GM18870 (cell line): ENCODE results near the gene BBOX1.
"Not testable (repeated sequence)": the region's sequence is repeated elsewhere in the genome, so short reads cannot be mapped to it uniquely, and the experiment has no call there.

Source experiments
- ATAC-seq: cut with Tn5 transposase; IDR thresholded peaks from one replicate; pipeline ENCODE4 v1.9.1; 2021; ENCODE audit warnings: moderate library complexity; ENCODE audit not compliant: unreplicated experiment

BBOX1 gene

GRCh38 chr11:27083782-27084181, 43.2 kb downstream of the BBOX1 start:
- ATAC-seq: no peak

GRCh38 chr11:27084518-27084917, 43.9 kb downstream of the BBOX1 start:
- no peak for ATAC-seq

DNA sequence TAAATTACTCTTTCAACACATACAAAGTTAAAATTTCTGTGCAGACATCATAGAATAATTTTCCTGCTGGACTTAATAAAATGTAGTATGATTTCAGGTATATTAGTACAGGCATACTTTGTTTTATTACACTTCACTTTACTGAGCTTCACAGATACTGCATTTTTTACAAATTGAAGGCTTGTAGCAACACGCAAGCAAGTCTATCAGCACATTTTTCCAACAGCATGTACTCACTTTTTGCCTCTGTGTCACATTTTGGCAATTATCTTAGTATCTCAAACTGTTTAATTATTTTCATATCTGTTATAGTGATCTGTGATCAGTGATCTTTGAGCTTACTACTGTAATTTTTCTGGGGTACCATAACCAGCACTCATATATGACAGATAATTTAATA, 44.5 kb downstream of the BBOX1 start:
- ATAC-seq: no peak

GRCh38 chr11:27085605-27086004, 45.0 kb downstream of the BBOX1 start:
- ATAC-seq: no peak

DNA sequence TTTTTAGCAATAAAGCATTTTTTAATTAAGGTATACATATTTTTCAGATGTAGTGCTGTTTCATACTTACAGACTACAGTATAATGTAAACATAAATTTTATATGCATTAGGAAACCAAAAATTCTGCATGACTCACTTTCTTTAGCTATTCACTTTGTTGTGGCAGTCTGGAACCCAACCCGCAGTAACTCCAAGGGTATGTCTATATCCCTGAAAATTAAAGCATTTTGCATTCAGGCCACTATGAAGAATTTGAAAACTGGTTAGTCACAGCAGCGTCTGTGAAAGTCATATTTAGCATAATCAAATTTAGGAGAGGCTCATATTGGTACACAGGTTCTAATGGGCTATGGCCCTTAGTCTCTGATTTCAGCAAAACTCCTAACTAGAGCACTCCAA, 46.8 kb downstream of the BBOX1 start:
- no peak for ATAC-seq

GRCh38 chr11:27088353-27088752, 47.7 kb downstream of the BBOX1 start:
- ATAC-seq: no peak

DNA sequence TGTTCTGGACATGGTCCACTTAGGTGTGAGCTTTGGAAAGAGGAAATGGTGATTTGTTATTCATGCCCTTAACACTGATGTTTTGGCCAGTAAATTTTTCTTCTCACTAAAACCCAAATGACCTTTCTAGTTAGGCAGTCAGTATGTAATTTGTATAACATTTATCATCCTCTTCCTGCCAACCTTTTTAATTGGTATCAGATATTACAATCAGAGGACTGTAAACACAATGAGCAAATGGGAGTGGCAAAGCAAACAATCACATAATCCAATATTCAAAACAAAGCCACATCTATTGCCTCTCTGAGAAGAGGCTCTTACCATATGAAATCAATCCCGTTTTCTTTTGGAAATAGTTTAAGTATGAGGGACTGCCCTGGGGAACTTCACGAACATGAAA, 49.1 kb downstream of the BBOX1 start:
- no peak for ATAC-seq

GRCh38 chr11:27090357-27090948, 49.8 kb downstream of the BBOX1 start:
- not testable (repeated sequence) for ATAC-seq

GRCh38 chr11:27094120-27094519, 53.5 kb downstream of the BBOX1 start:
- no peak for ATAC-seq

GRCh38 chr11:27095059-27095458, 54.4 kb downstream of the BBOX1 start:
- no peak for ATAC-seq

- ATAC-seq: no peak
Observed at GRCh38 chr11:27095887-27096286, 55.3 kb downstream of the BBOX1 start.

GRCh38 chr11:27097551-27097950, 56.9 kb downstream of the BBOX1 start:
- ATAC-seq: no peak

DNA sequence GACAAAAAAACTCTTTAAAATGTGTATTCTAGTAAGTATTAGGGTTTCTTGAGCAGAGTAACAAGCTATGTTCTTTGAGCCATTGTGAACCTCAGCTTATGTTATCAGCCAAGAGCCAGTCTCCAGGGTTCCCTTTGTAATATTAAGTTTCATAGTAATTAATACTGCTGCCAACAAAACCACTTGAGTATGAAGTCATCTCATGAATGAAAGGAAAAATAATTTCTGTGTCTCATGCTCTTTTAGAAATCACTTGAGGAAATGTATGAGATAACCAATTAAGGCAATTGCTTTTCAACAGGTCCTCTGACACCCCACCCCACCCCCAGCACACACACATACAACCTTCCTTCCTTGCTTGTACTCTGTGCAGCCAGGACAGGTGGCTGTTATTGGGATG, 59.9 kb downstream of the BBOX1 start:
- no peak for ATAC-seq

- ATAC-seq: no peak
Observed at GRCh38 chr11:27107548-27107947, 66.9 kb downstream of the BBOX1 start.

DNA sequence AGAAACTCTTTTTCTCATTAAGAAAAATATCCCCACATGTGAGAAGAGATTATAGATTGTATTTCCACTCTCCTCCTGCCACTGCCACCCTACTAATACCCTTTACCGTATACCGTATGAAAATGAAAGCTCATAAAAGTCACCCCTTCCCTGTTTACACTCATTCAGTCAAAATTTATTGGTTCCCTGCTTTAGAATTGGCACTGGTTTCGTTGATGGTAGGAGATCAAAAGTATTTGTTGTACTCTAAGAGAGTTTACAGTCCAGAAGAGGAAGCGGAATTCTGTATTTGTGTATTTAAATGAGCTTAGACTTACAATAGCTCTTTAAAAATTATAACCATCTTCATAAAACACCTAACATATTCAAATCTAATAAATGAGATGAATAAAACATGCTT, 68.2 kb downstream of the BBOX1 start:
- ATAC-seq: no peak

- no peak for ATAC-seq
Observed at GRCh38 chr11:27111896-27112295, 71.3 kb downstream of the BBOX1 start.

DNA sequence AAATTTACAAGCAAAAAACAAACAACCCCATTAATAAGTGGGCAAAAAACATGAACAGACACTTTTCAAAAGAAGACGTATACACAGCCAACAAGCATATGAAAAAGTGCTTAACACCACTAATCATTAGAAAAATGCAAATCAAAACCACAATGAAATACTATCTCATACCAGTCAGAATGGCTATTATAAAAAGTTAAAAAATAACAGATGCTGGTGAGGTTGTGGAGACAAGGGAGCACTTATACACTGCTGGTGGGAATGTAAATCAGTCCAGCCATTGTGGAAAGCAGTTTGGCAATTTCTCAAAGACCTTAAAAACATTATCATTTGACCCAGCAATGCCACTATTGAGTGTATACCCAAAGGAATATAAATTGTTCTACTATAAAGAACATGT, 72.3 kb downstream of the BBOX1 start:
- no peak for ATAC-seq

DNA sequence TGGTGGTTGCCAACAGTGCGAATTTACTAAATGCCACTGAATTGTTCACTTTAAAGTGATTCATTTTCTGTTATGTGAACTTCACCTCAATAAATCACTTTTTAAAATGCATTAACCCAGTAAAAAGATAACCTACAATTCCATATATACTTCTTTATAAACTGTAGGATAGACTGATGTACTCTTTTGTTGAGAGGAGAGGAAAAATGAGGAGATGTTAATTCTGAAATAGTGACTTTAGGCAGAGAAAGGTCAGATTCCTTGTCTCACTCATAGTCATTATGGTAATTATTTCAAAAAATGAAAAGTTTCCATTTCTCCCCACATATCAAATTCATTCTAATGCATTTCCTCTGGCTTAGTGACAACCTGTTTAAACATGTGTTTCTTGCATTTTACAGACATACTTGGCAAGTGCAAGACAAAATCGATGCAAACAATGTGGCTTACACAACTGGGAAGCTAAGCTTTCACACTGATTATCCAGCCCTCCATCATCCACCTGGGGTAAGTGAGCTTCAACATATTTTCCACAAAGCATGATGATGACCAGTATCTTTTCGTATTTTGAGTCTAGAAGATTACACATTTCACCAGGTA, 74.5 kb downstream of the BBOX1 start:
- ATAC-seq: no peak

DNA sequence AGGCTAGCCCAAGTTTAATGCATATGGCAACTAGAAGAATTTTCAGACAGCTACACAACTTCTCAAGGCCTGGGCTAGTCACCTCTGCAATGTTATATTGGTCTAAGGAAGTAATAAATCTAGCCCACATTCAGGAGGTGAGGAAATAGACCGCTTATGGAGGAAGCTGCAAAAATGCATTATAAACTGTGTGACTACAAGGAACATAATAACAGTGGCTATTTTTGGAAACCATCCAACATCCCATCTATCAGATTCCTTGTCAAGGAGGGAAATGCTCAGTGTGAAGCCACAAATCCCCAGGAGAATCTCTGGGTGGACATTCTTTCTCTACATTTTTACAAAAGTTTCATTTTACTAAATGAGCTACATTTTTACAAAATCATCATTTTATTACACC, 76.1 kb downstream of the BBOX1 start:
- ATAC-seq: no peak

DNA sequence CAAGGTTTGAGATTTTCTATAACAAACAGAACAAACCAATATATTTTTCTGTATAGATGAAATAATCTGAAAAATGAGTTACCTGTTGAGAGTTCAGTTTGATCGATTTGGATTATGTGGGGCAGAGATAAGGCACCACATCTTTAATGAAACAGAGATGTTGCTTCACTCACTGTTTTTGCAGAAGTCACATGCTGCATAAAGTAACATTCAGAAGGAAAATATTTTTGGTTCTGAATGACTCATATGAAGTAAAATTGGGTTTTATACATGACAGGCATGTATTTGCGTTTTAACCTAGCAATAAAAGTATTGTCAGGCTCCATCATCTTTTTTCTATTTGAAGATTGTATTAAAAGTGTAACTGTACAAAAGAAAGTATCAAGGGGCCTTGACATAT, 77.8 kb downstream of the BBOX1 start:
- no peak for ATAC-seq

DNA sequence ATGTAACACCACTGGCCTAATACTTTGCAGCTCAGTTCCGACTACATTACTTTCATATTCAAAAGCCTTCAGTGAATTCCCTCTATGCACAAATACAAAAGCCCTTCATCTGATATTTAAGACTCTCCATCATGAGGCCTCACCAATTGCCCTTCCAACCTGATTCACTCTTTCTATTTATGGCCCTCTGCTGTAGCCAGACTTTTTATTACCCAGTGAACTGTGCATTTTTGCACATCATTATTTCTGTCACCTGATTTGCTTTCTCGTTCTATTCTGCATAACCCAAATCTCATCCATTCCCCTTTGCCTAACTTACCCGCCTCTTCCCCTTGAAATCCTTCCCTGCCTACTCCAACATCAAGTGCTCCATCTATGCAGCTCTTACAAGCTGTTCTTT, 78.3 kb downstream of the BBOX1 start:
- no peak for ATAC-seq

- ATAC-seq: no peak
Observed at GRCh38 chr11:27119396-27119795, 78.8 kb downstream of the BBOX1 start.

DNA sequence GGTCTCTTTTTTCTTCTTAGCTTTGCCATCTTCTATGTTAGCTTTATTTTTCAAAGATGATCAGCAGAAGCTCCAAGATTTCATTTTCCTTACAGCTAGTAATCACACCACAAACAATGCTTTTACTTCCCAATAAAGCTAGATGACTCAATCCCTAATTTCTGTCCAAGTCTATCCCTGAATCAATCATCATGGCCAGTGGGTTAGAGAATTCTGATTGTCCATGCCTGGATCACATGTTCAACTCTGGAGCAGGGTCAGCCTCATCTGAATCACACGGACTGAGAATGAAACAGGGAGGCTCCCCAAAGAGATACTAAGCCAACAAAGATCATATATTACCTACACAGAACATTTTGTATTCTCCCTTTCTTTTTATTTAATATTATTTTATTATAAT, 79.6 kb downstream of the BBOX1 start:
- no peak for ATAC-seq
